ENCODE results near the gene ACAA2.

DNA sequence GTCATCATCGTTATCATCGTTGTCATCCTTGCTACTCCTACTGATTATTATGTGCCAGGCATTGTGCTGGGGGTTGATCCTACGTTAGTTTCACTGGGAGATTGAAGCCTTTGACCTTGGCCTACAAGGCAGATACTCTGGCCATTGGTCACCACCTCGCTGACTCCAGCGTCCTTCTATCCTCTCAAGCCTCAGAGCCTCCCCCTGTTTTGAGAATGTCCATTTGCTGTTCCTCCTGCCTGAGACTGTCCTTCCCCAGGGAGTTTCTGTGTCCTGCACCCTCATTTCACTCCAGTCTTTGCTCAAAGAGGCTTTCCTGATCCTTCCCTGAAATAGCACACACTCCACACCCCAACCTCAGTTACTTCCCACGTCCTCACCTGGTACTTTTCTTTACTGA, 57.8 kb downstream of the ACAA2 start:
- TF ChIP-seq, protein P1, sequence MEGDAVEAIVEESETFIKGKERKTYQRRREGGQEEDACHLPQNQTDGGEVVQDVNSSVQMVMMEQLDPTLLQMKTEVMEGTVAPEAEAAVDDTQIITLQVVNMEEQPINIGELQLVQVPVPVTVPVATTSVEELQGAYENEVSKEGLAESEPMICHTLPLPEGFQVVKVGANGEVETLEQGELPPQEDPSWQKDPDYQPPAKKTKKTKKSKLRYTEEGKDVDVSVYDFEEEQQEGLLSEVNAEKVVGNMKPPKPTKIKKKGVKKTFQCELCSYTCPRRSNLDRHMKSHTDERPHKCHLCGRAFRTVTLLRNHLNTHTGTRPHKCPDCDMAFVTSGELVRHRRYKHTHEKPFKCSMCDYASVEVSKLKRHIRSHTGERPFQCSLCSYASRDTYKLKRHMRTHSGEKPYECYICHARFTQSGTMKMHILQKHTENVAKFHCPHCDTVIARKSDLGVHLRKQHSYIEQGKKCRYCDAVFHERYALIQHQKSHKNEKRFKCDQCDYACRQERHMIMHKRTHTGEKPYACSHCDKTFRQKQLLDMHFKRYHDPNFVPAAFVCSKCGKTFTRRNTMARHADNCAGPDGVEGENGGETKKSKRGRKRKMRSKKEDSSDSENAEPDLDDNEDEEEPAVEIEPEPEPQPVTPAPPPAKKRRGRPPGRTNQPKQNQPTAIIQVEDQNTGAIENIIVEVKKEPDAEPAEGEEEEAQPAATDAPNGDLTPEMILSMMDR (conservative IDR thresholded peaks at IDR 0.05): no peak
- no peak for TF ChIP-seq EZH2 (IDR thresholded peaks at IDR 0.05; ENCODE audit: low read depth)

Data from PC-9 (cell line).